DND-41 (cell line): Measurements from ENCODE around the gene EHHADH.

Experiments
- CTCF ChIP-seq: IDR thresholded peaks from 2 replicates; pipeline ENCODE4 v1.5.1; 2012; ENCODE audit warnings: borderline replicate concordance, low read length, moderate library complexity, mild to moderate bottlenecking; ENCODE audit not compliant: poor library complexity, severe bottlenecking; ENCODE audit errors: extremely low read depth
- EZH2 ChIP-seq: IDR thresholded peaks from 3 replicates; pipeline ENCODE4 v1.6.1; 2012; ENCODE audit warnings: borderline replicate concordance, low read depth, mild to moderate bottlenecking, moderate library complexity, low read length, inconsistent platforms; ENCODE audit not compliant: severe bottlenecking

DNA sequence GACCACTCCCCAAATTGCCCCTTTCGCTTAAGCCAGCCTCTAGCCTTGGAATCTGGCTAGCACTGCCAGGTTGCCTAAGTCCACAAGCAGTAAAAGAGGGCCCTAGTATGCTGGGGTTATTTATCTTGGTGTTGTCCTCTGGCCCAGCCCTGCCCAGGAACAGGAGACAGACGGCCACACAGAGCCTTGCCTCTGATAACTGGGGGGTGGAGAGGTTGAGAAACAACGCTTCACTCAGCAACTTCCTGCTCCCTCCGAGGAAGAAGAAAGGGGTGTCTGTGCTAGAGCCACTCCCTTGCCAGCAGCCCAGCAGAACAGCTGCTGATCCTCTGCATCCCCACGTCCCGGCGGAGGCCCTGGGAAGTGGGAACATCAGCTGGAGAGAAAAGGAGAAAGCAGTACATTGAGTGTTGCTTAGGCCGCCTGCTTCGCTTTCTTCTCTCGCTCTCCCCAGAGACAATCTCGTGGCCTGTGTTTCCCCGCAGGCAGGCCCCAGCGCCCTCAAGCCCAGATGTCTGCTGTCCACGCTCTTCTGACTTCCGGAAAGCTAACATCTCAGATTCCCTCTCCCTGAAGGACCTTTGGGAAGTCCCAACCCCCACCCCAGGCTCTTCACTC is 78.4 kb downstream of the EHHADH start:
- TF ChIP-seq CTCF (no peak), EZH2 (no peak)
